HEK293 (cell line): ENCODE data around the gene MYO1D.

Experiments
- CTCF ChIA-PET: fragments of 350-600 bp; formaldehyde crosslinking; extraction: SDS; loops from one replicate; lab custom pipeline; 2021; ENCODE audit warnings: antibody characterized with exemption; lab: Yijun Ruan, JAX
- POLR2A ChIA-PET: fragments of 300-600 bp; formaldehyde crosslinking; extraction: SDS; loops from one replicate; lab custom pipeline; 2020; ENCODE audit warnings: antibody characterized with exemption, inconsistent platforms; lab: Yijun Ruan, JAX
- H3K27ac ChIP-seq: fragments of 200-500 bp; sonication (Bioruptor generic); 2 replicates; pipeline ENCODE4 v1.5.1; 2014; ENCODE audit warnings: low read depth, low read length, control low read depth, inconsistent platforms; ENCODE audit errors: extremely low read depth
- H3K36me3 ChIP-seq, 2 experiments: fragments of 200-500 bp in 1 of 2; sonication (Bioruptor generic) in 1 of 2; 1 replicate in 1 of 2; 2 replicates in 1 of 2; pipeline ENCODE4 v1.5.1; 2014 to 2017; ENCODE audit warnings: inconsistent platforms in 2 of 2, low read length in 2 of 2; ENCODE audit not compliant: control insufficient read depth in 2 of 2, insufficient read depth in 1 of 2
- H3K4me1 ChIP-seq: fragments of 200-500 bp; sonication (Bioruptor generic); 2 replicates; pipeline ENCODE4 v1.5.1; 2014; ENCODE audit warnings: mild to moderate bottlenecking, low read length, inconsistent platforms; ENCODE audit not compliant: control insufficient read depth, insufficient read depth
- H3K4me3 ChIP-seq: 2 replicates; pipeline ENCODE4 v1.5.1; 2011; ENCODE audit warnings: low read depth, mild to moderate bottlenecking, control low read depth, low read length, moderate library complexity
- H3K9me3 ChIP-seq: fragments of 200-500 bp; sonication (Bioruptor generic); 2 replicates; pipeline ENCODE4 v1.5.1; 2014; ENCODE audit warnings: low read depth, low read length, inconsistent platforms; ENCODE audit not compliant: control insufficient read depth, insufficient read depth
- FEZF1 ChIP-seq: fragments of 450-650 bp; formaldehyde crosslinking; IDR thresholded peaks from 2 replicates; pipeline ENCODE4 v1.5.1; 2016; ENCODE audit warnings: missing biosample characterization, missing genetic modification characterization
- RBAK ChIP-seq: fragments of 450-650 bp; formaldehyde crosslinking; IDR thresholded peaks from 2 replicates; pipeline ENCODE4 v1.5.1; 2016; ENCODE audit warnings: missing biosample characterization, missing genetic modification characterization
- SP7 ChIP-seq: fragments of 450-650 bp; formaldehyde crosslinking; IDR thresholded peaks from 2 replicates; pipeline ENCODE4 v1.5.1; 2016; ENCODE audit warnings: missing biosample characterization, missing genetic modification characterization
- WT1 ChIP-seq: fragments of 450-650 bp; formaldehyde crosslinking; IDR thresholded peaks from 2 replicates; pipeline ENCODE4 v1.5.1; 2016; ENCODE audit warnings: missing biosample characterization, missing genetic modification characterization
- ZBTB26 ChIP-seq: fragments of 450-650 bp; formaldehyde crosslinking; optimal IDR thresholded peaks from 2 replicates; pipeline ENCODE3; 2016; ENCODE audit warnings: missing biosample characterization, mild to moderate bottlenecking, missing genetic modification characterization
- ZNF146 ChIP-seq: fragments of 450-650 bp; formaldehyde crosslinking; IDR thresholded peaks from 2 replicates; pipeline ENCODE4 v1.5.1; 2016; ENCODE audit warnings: missing biosample characterization, missing genetic modification characterization
- ZNF211 ChIP-seq: fragments of 450-650 bp; formaldehyde crosslinking; IDR thresholded peaks from 2 replicates; pipeline ENCODE4 v1.5.1; 2016; ENCODE audit warnings: low read depth, missing biosample characterization, missing genetic modification characterization
- ZNF292 ChIP-seq: fragments of 450-650 bp; formaldehyde crosslinking; IDR thresholded peaks from 2 replicates; pipeline ENCODE4 v1.5.1; 2016; ENCODE audit warnings: low read depth, missing biosample characterization, missing genetic modification characterization, borderline replicate concordance
- ZNF341 ChIP-seq: fragments of 450-650 bp; formaldehyde crosslinking; IDR thresholded peaks from 2 replicates; pipeline ENCODE4; 2016; ENCODE audit warnings: low read depth, missing biosample characterization, missing genetic modification characterization
- ZNF37A ChIP-seq: fragments of 450-650 bp; IDR thresholded peaks from 2 replicates; pipeline ENCODE4 v1.5.1; 2018; ENCODE audit warnings: missing biosample characterization, missing genetic modification characterization
- ZNF48 ChIP-seq: fragments of 450-650 bp; formaldehyde crosslinking; IDR thresholded peaks from 2 replicates; pipeline ENCODE4 v1.5.1; 2016; ENCODE audit warnings: missing biosample characterization, missing genetic modification characterization
- ZNF544 ChIP-seq: fragments of 450-650 bp; formaldehyde crosslinking; IDR thresholded peaks from 2 replicates; pipeline ENCODE4 v1.5.0; 2017; ENCODE audit warnings: missing biosample characterization, missing genetic modification characterization
- ZNF580 ChIP-seq: fragments of 450-650 bp; formaldehyde crosslinking; IDR thresholded peaks from 2 replicates; pipeline ENCODE4 v1.5.1; 2016; ENCODE audit warnings: missing biosample characterization, missing genetic modification characterization
- ZNF610 ChIP-seq: fragments of 450-650 bp; formaldehyde crosslinking; IDR thresholded peaks from 2 replicates; pipeline ENCODE4 v1.5.1; 2016; ENCODE audit warnings: missing biosample characterization, missing genetic modification characterization, borderline replicate concordance
- ZNF677 ChIP-seq: fragments of 450-650 bp; IDR thresholded peaks from 2 replicates; pipeline ENCODE4 v1.5.0; 2018; ENCODE audit warnings: missing biosample characterization, mild to moderate bottlenecking, missing genetic modification characterization, moderate library complexity
- ZNF701 ChIP-seq: fragments of 450-650 bp; formaldehyde crosslinking; IDR thresholded peaks from 2 replicates; pipeline ENCODE4 v1.5.1; 2016; ENCODE audit warnings: missing biosample characterization, missing genetic modification characterization
- ZNF707 ChIP-seq: fragments of 450-650 bp; formaldehyde crosslinking; IDR thresholded peaks from 2 replicates; pipeline ENCODE4 v1.5.1; 2016; ENCODE audit warnings: missing biosample characterization, missing genetic modification characterization
- ZNF76 ChIP-seq: fragments of 450-650 bp; formaldehyde crosslinking; IDR thresholded peaks from 2 replicates; pipeline ENCODE4; 2016; ENCODE audit warnings: low read depth, missing biosample characterization, missing genetic modification characterization, borderline replicate concordance
- ZNF792 ChIP-seq: fragments of 450-650 bp; formaldehyde crosslinking; IDR thresholded peaks from 2 replicates; pipeline ENCODE4 v1.5.1; 2016; ENCODE audit warnings: missing biosample characterization, missing genetic modification characterization
- ZSCAN30 ChIP-seq: fragments of 450-650 bp; IDR thresholded peaks from 2 replicates; pipeline ENCODE4 v1.5.1; 2018; ENCODE audit warnings: missing biosample characterization, mild to moderate bottlenecking, missing genetic modification characterization, moderate library complexity

MYO1D gene

DNA sequence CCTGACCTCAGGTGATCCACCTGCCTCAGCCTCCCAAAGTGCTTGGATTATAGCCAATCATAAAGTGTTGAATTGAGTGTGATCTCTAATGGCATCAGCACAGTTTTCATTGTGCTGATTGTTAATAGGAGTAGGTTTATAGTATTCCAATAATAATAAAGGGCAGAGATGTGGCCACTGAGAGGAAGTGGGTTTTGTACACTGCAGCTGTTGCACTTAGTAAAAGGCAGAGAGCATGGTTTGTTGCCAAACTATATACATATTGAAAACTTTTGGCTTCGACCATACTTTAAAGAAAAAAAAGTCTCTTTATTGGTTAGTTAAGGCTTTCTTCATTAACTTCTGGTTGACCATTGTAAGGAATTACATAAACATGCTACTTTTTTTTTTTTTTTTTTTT lies 204.2 kb downstream of the MYO1D start:
- Histone ChIP-seq H3K27ac (no peak overlapping the region), H3K4me3 (no peak overlapping the region), H3K9me3 (no peaks in the 10 kb centered on the region), H3K36me3 (peaks cover 0 to 4% of the 10 kb centered on the region in 2 experiments; a peak in 1 of 3 replicates), H3K4me1 (no peaks in the 10 kb centered on the region)
- no peak for TF ChIP-seq ZNF48 (tag by site-specific recombination)
- TF ChIP-seq ZNF292 = no peak
- no peak for TF ChIP-seq ZNF707 (tag by site-specific recombination)
- TF ChIP-seq ZNF610 (tag by site-specific recombination) = no peak
- no peak for TF ChIP-seq ZNF677
- TF ChIP-seq ZNF37A (tag by site-specific recombination) = no peak
- no peak for TF ChIP-seq FEZF1
- TF ChIP-seq ZSCAN30 = no peak
- TF ChIP-seq ZNF792 (tag by site-specific recombination) = no peak
- CTCF ChIA-PET = interaction anchor here (0.6 to 3.5 kb wide), 2 partner anchors 14 to 136 kb away, joined by 3 to 23 read pairs; no protein-coding TSS in a partner anchor
- POLR2A ChIA-PET = no interaction called here

DNA sequence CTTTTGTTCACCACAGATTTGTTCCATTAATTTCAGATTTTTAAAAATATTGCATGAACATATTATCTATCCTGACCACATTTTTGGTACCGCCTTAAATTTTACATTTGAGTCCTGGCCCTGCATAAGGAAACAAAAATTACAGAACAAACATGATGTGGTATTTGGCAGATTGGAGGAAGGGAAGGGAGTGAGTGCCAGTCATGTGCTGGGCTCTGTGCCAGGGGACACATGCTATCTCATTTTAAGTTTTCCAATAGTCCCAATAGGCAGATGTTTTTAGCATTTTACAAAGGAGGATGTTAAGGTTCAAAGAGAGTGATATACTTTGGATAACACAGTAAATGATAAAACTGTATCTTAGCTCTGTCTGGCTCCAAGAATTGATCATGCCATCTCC lies 205.0 kb downstream of the MYO1D start:
- no peaks in the 10 kb centered on the region for H3K9me3 ChIP-seq
- TF ChIP-seq SP7 (tag by site-specific recombination) = no peak
- no peak for TF ChIP-seq ZNF76 (tag by site-specific recombination)
- TF ChIP-seq ZNF580 (tag by site-specific recombination) = no peak
- no peak for TF ChIP-seq ZNF341 (tag by site-specific recombination)
- TF ChIP-seq ZNF544 (tag by site-specific recombination) = no peak
- no peak for TF ChIP-seq ZNF48 (tag by site-specific recombination)
- no peak for TF ChIP-seq WT1
- TF ChIP-seq ZNF701 (tag by site-specific recombination) = no peak
- no peak for TF ChIP-seq ZNF211 (tag by site-specific recombination)
- TF ChIP-seq ZNF146 (tag by site-specific recombination) = no peak
- no peak overlapping the region for H3K4me3 ChIP-seq
- peaks cover 0 to 4% of the 10 kb centered on the region in 2 experiments; a peak in 1 of 3 replicates for H3K36me3 ChIP-seq
- no peaks in the 10 kb centered on the region for H3K4me1 ChIP-seq
- H3K27ac ChIP-seq = no peak overlapping the region
- POLR2A ChIA-PET = no interaction called here
- CTCF ChIA-PET = interaction anchor here (3.5 kb wide), 1 partner anchor 13 kb away, joined by 23 read pairs; no protein-coding TSS in a partner anchor

- Histone ChIP-seq H3K27ac (no peak overlapping the region), H3K9me3 (no peaks in the 10 kb centered on the region), H3K36me3 (no peaks in the 10 kb centered on the region), H3K4me3 (no peak overlapping the region), H3K4me1 (no peaks in the 10 kb centered on the region)
- no peak for TF ChIP-seq ZBTB26 (tag by site-specific recombination)
- peak; percentile 86 for TF ChIP-seq RBAK
- POLR2A ChIA-PET = no interaction called here
- CTCF ChIA-PET = interaction anchor here (0.6 to 1.0 kb wide), 3 partner anchors 9 to 92 kb away, joined by 3 to 4 read pairs (median 3); no protein-coding TSS in a partner anchor
These were observed 211.9 kb downstream of the MYO1D start for GRCh38 chr17:32664936-32665583.
